DND-41 (cell line): Measurements from ENCODE around the gene FAM187B.

Source experiments
- EZH2 ChIP-seq: IDR thresholded peaks from 3 replicates; pipeline ENCODE4 v1.6.1; 2012; ENCODE audit warnings: borderline replicate concordance, low read depth, mild to moderate bottlenecking, moderate library complexity, low read length, inconsistent platforms; ENCODE audit not compliant: severe bottlenecking
- TF ChIP-seq, protein P1 (sequence below): IDR thresholded peaks from 2 replicates; pipeline ENCODE4 v1.5.1; 2012; ENCODE audit warnings: borderline replicate concordance, low read length, moderate library complexity, mild to moderate bottlenecking; ENCODE audit not compliant: poor library complexity, severe bottlenecking; ENCODE audit errors: extremely low read depth

GRCh38 chr19:35272954-35273649 is 44.6 kb upstream of the FAM187B start:
- TF ChIP-seq, protein P1, sequence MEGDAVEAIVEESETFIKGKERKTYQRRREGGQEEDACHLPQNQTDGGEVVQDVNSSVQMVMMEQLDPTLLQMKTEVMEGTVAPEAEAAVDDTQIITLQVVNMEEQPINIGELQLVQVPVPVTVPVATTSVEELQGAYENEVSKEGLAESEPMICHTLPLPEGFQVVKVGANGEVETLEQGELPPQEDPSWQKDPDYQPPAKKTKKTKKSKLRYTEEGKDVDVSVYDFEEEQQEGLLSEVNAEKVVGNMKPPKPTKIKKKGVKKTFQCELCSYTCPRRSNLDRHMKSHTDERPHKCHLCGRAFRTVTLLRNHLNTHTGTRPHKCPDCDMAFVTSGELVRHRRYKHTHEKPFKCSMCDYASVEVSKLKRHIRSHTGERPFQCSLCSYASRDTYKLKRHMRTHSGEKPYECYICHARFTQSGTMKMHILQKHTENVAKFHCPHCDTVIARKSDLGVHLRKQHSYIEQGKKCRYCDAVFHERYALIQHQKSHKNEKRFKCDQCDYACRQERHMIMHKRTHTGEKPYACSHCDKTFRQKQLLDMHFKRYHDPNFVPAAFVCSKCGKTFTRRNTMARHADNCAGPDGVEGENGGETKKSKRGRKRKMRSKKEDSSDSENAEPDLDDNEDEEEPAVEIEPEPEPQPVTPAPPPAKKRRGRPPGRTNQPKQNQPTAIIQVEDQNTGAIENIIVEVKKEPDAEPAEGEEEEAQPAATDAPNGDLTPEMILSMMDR = no peak
- TF ChIP-seq EZH2 = no peak
